Measurements from ENCODE around the gene MXD4. TPM values are rescaled to one million over a fixed set of nuclear protein-coding genes. Genes with fewer than 3 reads are reported as not detected.

Gene MXD4
- polyA plus RNA-seq, 1 donor (not counting 4 experiments of a cell fraction or from before 2014, with no cell fraction given) = 26.0 TPM

DNA sequence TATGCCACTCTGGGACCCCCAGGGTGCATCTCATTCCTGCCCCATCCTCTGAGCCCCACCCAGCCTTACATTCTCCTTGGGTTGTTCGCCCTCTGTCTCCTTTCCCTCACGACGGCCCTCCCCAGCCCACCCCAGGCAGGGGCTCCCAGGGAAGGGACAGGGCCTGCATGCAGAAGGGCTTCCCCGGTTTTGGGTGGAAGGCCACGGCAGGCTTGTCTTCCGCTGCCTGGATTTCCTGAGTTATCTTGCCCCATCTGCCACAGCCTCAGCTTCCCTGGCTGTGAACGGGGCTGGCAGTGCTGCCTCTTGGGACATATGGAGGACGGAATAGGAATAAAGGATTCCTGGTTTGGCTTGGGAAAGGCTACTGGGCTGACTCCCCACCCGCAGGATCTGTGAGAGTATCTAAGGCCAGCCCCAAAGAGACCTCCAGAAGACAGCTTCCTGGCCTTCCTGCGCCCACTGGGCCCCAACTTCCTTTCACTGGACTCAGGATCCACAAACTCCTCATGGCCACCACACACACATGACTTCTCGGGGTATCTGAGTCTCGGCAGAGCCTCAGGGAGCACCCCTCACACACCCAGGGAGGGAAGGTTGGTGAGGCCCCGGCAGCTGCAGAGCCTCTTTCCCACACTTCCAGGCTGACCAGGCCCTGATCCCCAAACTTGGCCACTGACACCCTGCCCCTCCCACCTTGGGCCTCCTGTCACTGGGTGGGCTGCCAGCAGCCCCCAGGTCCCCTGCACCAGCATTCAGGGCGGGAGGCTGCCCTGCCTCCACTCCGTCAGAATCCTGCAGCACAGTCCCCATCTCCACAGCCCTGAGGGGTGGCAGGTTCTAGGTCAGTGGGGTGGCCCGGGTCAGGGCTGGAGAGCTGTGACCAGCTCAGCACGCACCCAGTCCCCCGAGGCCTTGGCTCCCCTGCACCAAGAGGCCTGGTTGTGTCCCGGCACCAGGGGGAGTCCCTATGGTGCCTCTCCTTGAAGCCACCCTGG is 3.5 kb upstream of the MXD4 start:
- Histone ChIP-seq H3K4me3 (ENCODE audit: control insufficient read depth in 2 of 3, extremely low read depth in 1 of 3, insufficient read depth in 2 of 3, low read depth in 1 of 3, low read length in 3 of 3) (no peak overlapping the region), H3K27ac (ENCODE audit: control insufficient read depth, insufficient read depth, low read length) (no peak overlapping the region), H3K9me3 (ENCODE audit: control insufficient read depth, low read depth, low read length) (no peaks in the 10 kb centered on the region), H3K27me3 (ENCODE audit: control insufficient read depth, extremely low read depth, insufficient read depth, low read length) (no peaks in the 10 kb centered on the region), H2AFZ (ENCODE audit: control insufficient read depth, low read length) (no peak overlapping the region), H3K4me1 (ENCODE audit: control insufficient read depth, extremely low read depth, insufficient read depth, low read length) (peaks cover 8% of the 10 kb centered on the region), H3K36me3 (ENCODE audit: control insufficient read depth in 2 of 2, extremely low read depth in 1 of 2, insufficient read depth in 2 of 2, low read length in 2 of 2) (no peaks in the 10 kb centered on the region), H3K9me1 (ENCODE audit: control insufficient read depth, extremely low read depth, insufficient read depth, low read length) (no peaks in the 10 kb centered on the region), H3K4me2 (ENCODE audit: control insufficient read depth, extremely low read depth, insufficient read depth, low read depth, low read length) (no peak overlapping the region), H3K79me2 (ENCODE audit: control insufficient read depth, insufficient read depth, low read length) (peaks cover 3% of the 10 kb centered on the region), H4K20me1 (ENCODE audit: control insufficient read depth, extremely low read depth, insufficient read depth, low read length) (peaks cover 2% of the 10 kb centered on the region), H3K9ac (ENCODE audit: control insufficient read depth, extremely low read depth, insufficient read depth, low read length) (no peak overlapping the region)
- no peak for FAIRE-seq
- TF ChIP-seq, protein P1, sequence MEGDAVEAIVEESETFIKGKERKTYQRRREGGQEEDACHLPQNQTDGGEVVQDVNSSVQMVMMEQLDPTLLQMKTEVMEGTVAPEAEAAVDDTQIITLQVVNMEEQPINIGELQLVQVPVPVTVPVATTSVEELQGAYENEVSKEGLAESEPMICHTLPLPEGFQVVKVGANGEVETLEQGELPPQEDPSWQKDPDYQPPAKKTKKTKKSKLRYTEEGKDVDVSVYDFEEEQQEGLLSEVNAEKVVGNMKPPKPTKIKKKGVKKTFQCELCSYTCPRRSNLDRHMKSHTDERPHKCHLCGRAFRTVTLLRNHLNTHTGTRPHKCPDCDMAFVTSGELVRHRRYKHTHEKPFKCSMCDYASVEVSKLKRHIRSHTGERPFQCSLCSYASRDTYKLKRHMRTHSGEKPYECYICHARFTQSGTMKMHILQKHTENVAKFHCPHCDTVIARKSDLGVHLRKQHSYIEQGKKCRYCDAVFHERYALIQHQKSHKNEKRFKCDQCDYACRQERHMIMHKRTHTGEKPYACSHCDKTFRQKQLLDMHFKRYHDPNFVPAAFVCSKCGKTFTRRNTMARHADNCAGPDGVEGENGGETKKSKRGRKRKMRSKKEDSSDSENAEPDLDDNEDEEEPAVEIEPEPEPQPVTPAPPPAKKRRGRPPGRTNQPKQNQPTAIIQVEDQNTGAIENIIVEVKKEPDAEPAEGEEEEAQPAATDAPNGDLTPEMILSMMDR (optimal IDR thresholded peaks at IDR 0.05 in 1 of 3, IDR thresholded peaks at IDR 0.05 in 1 of 3, conservative IDR thresholded peaks at IDR 0.05 in 1 of 3; ENCODE audit: extremely low read depth in 1 of 3, insufficient read depth in 2 of 3, low read length in 3 of 3) = no peak
- TF ChIP-seq EZH2 (IDR thresholded peaks at IDR 0.05; ENCODE audit: low read length) = no peak
- dilution Hi-C loops (cut with MboI; ENCODE audit: extremely low pct_ligation_motif_present, low sequenced_read_pairs) = no loop called here
- DNase-seq (ENCODE audit: low read depth, low spot score) = no peak

DNA sequence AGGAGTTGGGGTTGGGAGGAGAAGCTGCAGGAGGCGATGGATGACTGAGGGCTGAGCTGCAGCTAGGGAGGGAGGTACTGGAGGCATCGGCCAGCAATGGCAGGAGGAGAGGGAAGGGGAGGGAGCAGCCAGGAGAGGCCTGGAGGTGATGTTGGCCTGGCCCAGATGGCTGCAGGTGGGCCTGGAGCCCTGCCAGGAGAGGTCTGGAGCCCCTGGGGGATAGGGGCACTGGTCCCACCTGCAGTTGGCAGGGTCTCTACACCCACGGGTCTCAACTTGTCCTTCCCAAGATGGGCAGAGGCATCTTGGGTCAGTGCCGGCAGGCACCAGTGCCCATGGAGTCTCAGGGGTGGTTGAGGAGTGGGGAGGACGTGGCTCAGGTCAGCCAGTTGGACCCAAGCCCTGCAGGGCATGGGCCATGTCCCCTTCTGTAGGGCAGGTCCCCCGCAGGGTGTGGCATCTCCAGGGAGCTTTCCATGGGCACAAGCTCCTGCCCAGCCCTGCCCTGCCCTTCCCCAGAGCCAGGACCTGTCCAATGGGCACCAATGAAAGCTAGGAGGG is 2.7 kb upstream of the MXD4 start:
- peaks cover 0 to 2% of the 10 kb centered on the region in 2 experiments for H3K36me3 ChIP-seq (ENCODE audit: control insufficient read depth in 2 of 2, extremely low read depth in 1 of 2, insufficient read depth in 2 of 2, low read length in 2 of 2)
- FAIRE-seq (no peak), DNase-seq (ENCODE audit: low read depth, low spot score) (no peak)
- peaks cover 10% of the 10 kb centered on the region for H3K79me2 ChIP-seq (ENCODE audit: control insufficient read depth, insufficient read depth, low read length)
- no peak overlapping the region for H3K27ac ChIP-seq (ENCODE audit: control insufficient read depth, insufficient read depth, low read length)
- no peak overlapping the region for H3K4me3 ChIP-seq (ENCODE audit: control insufficient read depth in 2 of 3, extremely low read depth in 1 of 3, insufficient read depth in 2 of 3, low read depth in 1 of 3, low read length in 3 of 3)
- H3K4me2 ChIP-seq (ENCODE audit: control insufficient read depth, extremely low read depth, insufficient read depth, low read depth, low read length) = no peak overlapping the region
- H3K9me3 ChIP-seq (ENCODE audit: control insufficient read depth, low read depth, low read length) = no peaks in the 10 kb centered on the region
- no peaks in the 10 kb centered on the region for H3K9me1 ChIP-seq (ENCODE audit: control insufficient read depth, extremely low read depth, insufficient read depth, low read length)
- TF ChIP-seq, protein P1 (optimal IDR thresholded peaks at IDR 0.05 in 1 of 3, IDR thresholded peaks at IDR 0.05 in 1 of 3, conservative IDR thresholded peaks at IDR 0.05 in 1 of 3; ENCODE audit: extremely low read depth in 1 of 3, insufficient read depth in 2 of 3, low read length in 3 of 3) = no peak
- TF ChIP-seq EZH2 (IDR thresholded peaks at IDR 0.05; ENCODE audit: low read length) = no peak
- H2AFZ ChIP-seq (ENCODE audit: control insufficient read depth, low read length) = no peak overlapping the region
- dilution Hi-C loops (cut with MboI; ENCODE audit: extremely low pct_ligation_motif_present, low sequenced_read_pairs) = no loop called here
- H4K20me1 ChIP-seq (ENCODE audit: control insufficient read depth, extremely low read depth, insufficient read depth, low read length) = peaks cover 4% of the 10 kb centered on the region
- H3K4me1 ChIP-seq (ENCODE audit: control insufficient read depth, extremely low read depth, insufficient read depth, low read length) = peaks cover 10% of the 10 kb centered on the region
- H3K27me3 ChIP-seq (ENCODE audit: control insufficient read depth, extremely low read depth, insufficient read depth, low read length) = no peaks in the 10 kb centered on the region
- H3K9ac ChIP-seq (ENCODE audit: control insufficient read depth, extremely low read depth, insufficient read depth, low read length) = no peak overlapping the region

All from keratinocyte (primary cell).